GM12873 (cell line): ENCODE data around the gene SDK1.

Source experiments
- TF ChIP-seq, protein P1 (sequence below): IDR thresholded peaks from 2 replicates; pipeline ENCODE4 v1.5.1; 2012; ENCODE audit warnings: low read depth, mild to moderate bottlenecking, moderate library complexity, low read length, control low read depth; ENCODE audit not compliant: insufficient read depth; ENCODE audit errors: missing control alignments

The SDK1 gene

DNA sequence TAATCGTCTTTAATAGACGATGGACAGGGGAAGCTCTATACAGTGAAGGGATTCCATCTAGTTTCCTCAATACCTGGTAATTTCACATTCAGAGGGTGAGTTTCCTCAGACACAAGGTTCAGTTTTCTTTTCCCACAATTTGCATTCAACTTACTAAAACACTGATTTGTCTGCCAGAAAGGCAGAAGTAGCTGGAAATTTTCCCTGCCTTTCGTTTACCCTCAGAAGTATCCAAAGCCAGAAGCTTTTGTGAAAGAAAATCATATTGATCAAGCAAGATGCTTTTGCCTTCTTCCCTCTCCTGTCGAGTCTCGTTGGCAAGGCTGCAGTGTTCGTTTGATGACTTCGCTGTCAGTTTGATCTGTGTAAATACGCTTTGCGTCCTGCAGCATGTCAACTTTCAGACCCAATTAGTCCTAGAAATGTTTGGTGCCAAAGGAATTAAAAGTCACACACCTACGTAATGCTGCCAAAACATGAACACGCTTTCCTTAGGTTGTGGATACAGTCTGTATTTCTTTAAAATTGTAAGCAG, 749.1 kb downstream of the SDK1 start:
- TF ChIP-seq, protein P1, sequence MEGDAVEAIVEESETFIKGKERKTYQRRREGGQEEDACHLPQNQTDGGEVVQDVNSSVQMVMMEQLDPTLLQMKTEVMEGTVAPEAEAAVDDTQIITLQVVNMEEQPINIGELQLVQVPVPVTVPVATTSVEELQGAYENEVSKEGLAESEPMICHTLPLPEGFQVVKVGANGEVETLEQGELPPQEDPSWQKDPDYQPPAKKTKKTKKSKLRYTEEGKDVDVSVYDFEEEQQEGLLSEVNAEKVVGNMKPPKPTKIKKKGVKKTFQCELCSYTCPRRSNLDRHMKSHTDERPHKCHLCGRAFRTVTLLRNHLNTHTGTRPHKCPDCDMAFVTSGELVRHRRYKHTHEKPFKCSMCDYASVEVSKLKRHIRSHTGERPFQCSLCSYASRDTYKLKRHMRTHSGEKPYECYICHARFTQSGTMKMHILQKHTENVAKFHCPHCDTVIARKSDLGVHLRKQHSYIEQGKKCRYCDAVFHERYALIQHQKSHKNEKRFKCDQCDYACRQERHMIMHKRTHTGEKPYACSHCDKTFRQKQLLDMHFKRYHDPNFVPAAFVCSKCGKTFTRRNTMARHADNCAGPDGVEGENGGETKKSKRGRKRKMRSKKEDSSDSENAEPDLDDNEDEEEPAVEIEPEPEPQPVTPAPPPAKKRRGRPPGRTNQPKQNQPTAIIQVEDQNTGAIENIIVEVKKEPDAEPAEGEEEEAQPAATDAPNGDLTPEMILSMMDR, result no peak

DNA sequence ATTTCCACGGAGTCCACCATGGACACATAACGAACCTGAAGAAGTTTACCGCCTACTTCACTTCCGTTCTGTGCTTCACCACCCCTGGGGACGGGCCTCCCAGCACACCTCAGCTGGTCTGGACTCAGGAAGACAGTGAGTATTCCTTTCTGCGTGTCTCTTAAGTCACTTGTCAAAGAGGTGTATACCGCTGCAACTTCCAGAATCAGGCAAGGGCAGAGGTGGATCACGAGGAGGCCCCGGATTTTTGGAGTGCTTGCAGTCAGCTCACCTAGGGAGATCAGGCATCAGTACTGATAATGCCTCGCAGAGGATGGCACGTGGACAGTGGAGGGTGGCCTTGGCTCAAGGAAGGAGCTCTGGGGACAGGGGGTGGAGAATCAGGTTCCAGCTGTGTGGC, 750.6 kb downstream of the SDK1 start:
- TF ChIP-seq, protein P1, result no peak

DNA sequence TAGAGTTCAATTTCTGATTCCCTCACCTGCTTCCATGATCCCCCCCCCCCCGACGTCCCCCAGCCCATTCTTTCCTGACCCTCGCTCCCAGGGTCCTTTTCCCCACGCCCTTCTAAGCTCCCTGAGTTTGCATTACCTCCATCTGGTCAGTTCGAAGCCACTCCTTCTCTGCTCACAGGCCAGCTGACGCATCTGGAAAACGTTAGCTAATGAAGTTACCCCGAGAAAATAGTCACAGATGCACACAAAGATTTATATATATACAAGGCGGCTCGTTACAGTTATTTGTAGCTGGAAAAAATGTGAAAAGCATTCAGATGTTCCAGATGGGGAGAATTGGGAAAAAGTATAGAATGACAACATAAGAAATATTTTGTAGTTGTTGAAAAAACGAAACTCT, 751.1 kb downstream of the SDK1 start:
- TF ChIP-seq, protein P1, result no peak

GRCh38 chr7:4054158-4054557, 753.1 kb downstream of the SDK1 start:
- TF ChIP-seq, protein P1, result no peak

- TF ChIP-seq, protein P1, result no peak
Measured at GRCh38 chr7:4056552-4057288, 755.7 kb downstream of the SDK1 start.

DNA sequence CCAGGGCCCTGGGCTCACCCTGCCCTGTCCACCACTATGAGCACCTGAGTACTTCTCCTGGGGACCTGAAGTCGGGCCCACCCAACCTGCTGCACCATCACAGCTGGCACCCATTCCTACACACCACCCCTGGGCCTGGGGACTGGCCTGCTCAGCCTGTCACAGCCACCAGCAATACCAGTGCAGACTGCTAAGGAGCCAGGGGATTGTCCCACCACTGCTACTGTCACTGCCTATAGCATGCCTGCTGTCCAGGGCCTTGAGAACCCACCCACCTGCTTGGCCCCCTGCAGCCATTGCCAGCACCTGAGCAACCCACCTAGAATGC, 756.2 kb downstream of the SDK1 start:
- TF ChIP-seq, protein P1, result no peak

GRCh38 chr7:4058158-4058557, 757.1 kb downstream of the SDK1 start:
- TF ChIP-seq, protein P1, result no peak
